AG04450 (cell line): ENCODE results near the gene GRHL1. TPM values are rescaled to one million over a fixed set of nuclear protein-coding genes. Genes with fewer than 3 reads are reported as not detected.

ENCODE experiments used
- CTCF ChIA-PET: fragments of 300-600, 350-600 bp; formaldehyde crosslinking; extraction: SDS; loops from one replicate; lab custom pipeline; 2022; ENCODE audit warnings: antibody characterized with exemption, inconsistent platforms; lab: Charles Lee
- POLR2A ChIA-PET: fragments of 350-600 bp; formaldehyde crosslinking; extraction: SDS; loops from one replicate; lab custom pipeline; 2021; ENCODE audit warnings: antibody characterized with exemption, inconsistent platforms; lab: Yijun Ruan, JAX
- DNase-seq: peaks from one replicate; pipeline ENCODE4 v3.0.0-alpha.2; 2011; ENCODE audit warnings: low read depth, low spot score
- H3K27ac ChIP-seq: one replicate; pipeline ENCODE4 v1.5.1; 2012; ENCODE audit warnings: low read depth, low read length, control low read depth
- H3K27me3 ChIP-seq: one replicate; pipeline ENCODE4 v1.6.0; 2012; ENCODE audit warnings: low read length; ENCODE audit not compliant: control insufficient read depth, insufficient read depth
- H3K4me3 ChIP-seq: 2 replicates; pipeline ENCODE4 v1.5.1; 2011; ENCODE audit warnings: mild to moderate bottlenecking, low read depth, low read length, control low read depth
- H3K9me3 ChIP-seq: 2 replicates; pipeline ENCODE4 v1.5.1; 2012; ENCODE audit warnings: low read length; ENCODE audit not compliant: control insufficient read depth, insufficient read depth
- CTCF ChIP-seq: IDR thresholded peaks from 2 replicates; pipeline ENCODE4 v1.5.1; 2011; ENCODE audit warnings: low read depth, low read length, control low read depth, inconsistent platforms
- polyA plus RNA-seq: library from polyadenylated mRNA; depleted of rRNA; stranded (reverse); fragments of >200 nt; gene quantifications from 2 replicates; pipeline ENCODE4 v1.2.3, GENCODE V29; 2011

GRHL1 gene
- polyA plus RNA-seq, 1 experiment, result 0.64 TPM

GRCh38 chr2:10031886-10032745, 80.6 kb downstream of the GRHL1 start:
- POLR2A ChIA-PET, result no interaction called here
- no peak for DNase-seq

GRCh38 chr2:10032746-10033105, 81.2 kb downstream of the GRHL1 start:
- Histone ChIP-seq H3K4me3 (no peak overlapping the region), H3K9me3 (no peaks in the 10 kb centered on the region; the same call in 1 of the 2 replicates), H3K27ac (no peak overlapping the region), H3K27me3 (no peaks in the 10 kb centered on the region)
- CTCF ChIA-PET, result no interaction called here
- POLR2A ChIA-PET, result no interaction called here
- no peak for DNase-seq
- TF ChIP-seq CTCF, result no peak

More at GRCh38 chr2:10031886-10032745, 80.6 kb downstream of the GRHL1 start:
- TF ChIP-seq CTCF, result no peak
- no peak overlapping the region for H3K27ac ChIP-seq
- no peaks in the 10 kb centered on the region; the same call in 1 of the 2 replicates for H3K9me3 ChIP-seq
- CTCF ChIA-PET, result no interaction called here
- H3K27me3 ChIP-seq, result no peaks in the 10 kb centered on the region
- H3K4me3 ChIP-seq, result no peak overlapping the region

GRCh38 chr2:10033251-10034006, 81.9 kb downstream of the GRHL1 start:
- Histone ChIP-seq H3K27ac (no peak overlapping the region), H3K4me3 (no peak overlapping the region), H3K27me3 (no peaks in the 10 kb centered on the region), H3K9me3 (no peaks in the 10 kb centered on the region; the same call in 1 of the 2 replicates)
- CTCF ChIA-PET, result no interaction called here
- TF ChIP-seq CTCF, result no peak
- no peak for DNase-seq
- POLR2A ChIA-PET, result interaction anchor here (0.6 kb wide), 2 partner anchors 24 to 110 kb away, joined by 3 read pairs; no protein-coding TSS in a partner anchor

GRCh38 chr2:10034333-10035052, 83.0 kb downstream of the GRHL1 start:
- POLR2A ChIA-PET, result no interaction called here
- Histone ChIP-seq H3K4me3 (no peak overlapping the region), H3K9me3 (no peaks in the 10 kb centered on the region; the same call in 1 of the 2 replicates), H3K27me3 (no peaks in the 10 kb centered on the region), H3K27ac (no peak overlapping the region)
- TF ChIP-seq CTCF, result no peak
- CTCF ChIA-PET, result interaction anchor here (0.6 to 2.6 kb wide), 2 partner anchors 50 to 376 kb away, joined by 5 to 15 read pairs; no protein-coding TSS in a partner anchor
- DNase-seq, result no peak
